HG03460 (cell line): Measurements from ENCODE around the gene TDRD12.

Source experiments
- ATAC-seq: cut with Tn5 transposase; IDR thresholded peaks from one replicate; pipeline ENCODE4 v1.9.1; 2021; ENCODE audit not compliant: unreplicated experiment

The TDRD12 gene

DNA sequence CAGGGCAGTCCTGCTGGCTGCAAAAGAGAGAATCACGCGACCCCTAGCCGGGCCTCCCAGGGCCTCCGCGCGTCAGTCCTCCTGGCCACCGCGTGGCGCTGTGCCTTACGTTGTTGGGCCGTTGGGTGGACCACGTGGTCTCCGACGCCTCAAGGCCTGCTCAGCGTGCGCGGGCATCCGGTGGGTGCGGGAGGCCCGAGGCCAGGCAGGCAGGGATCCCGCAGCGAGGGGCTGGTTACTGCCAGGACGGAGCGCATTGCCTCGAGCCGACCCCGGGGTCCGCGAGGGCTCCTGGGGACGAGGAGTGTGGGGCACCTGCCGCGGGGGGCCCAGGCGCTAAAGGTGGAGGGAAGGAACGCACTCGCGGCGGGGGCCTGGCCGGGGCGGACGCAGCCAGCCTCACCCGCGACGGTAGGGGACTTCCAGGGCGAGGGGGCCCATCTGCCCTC is at the start of gene TDRD12:
TDRD12 (plus strand) TSS at position 157 of the 449 bp plus-strand sequence. CDS start 306 bp downstream, outside the sequence.
- ATAC-seq, result no peak

DNA sequence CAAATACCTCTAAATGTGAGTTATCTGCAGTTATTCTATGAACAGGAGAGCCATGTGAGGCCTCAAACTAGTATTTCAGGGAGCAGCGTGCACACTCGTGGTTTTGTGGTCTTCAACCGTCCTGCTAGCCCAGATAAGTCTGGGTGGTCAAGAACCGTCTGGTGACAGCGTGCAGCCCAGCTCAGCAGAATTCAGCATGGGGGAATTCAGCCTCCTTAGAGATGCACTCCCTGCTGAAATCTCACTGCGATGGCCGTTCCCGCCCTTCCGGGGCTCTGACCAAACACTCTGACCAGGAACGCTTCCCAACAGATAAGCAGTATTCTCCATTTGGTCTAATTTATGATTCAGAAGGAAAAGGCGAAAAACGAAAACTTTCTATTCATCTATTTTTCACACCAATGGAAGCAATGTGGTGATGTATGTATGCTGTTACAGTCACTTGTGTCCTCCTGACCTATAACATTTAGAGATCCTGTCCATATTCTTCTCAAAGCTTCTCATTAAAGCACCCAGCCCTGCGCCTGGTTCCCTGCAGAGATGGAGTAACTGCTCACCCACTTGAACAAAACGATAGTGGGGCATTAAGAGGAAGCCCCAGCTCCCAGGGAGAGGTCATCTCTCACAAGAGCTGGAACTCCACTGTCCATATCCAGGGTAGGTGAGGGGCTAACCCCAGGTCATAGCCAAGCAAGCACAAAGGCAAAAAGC is 47.5 kb upstream of the TDRD12 start:
- ATAC-seq, result no peak

GRCh38 chr19:32672841-32673240 is 46.7 kb upstream of the TDRD12 start:
- no peak for ATAC-seq

GRCh38 chr19:32673573-32673972 is 46.0 kb upstream of the TDRD12 start:
- ATAC-seq, result no peak

DNA sequence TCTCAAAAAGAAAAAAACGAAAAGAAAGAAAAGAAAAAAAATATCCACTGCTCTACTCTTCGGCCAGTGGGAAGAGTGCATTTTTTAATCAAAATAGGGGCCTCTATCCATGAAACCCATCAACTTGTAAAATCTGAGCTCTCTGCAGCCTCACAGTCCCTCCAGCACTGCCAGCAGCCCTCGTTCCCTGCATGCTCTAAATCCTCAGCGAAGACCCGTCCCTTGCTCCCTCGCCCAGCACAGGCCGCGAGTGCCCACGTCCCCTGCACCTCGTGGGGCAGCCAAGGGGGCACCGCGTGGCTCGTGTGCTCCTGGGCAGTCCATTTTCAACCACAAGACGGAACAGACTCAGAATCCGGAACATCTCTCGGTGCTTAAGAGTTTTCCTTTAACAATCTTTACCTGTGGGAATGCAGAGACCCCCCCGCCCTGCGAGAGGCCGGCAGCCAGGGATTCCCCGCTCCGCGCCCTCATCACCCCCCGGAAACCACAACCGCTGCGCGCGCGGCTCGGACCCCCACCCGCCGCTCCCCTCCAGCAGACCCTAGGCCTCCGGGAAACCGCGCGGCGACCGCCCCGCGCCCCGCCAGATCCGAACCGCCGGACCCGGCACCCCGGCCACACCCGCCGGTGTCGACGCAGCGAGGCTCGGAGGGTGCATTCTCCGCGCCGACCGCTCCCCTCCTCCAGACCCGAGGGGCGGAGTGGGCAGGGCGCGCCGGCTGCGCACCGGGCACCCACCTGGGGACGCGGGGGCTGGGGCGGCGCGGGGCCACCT is 45.2 kb upstream of the TDRD12 start:
- no peak for ATAC-seq

GRCh38 chr19:32674931-32675719 is 44.4 kb upstream of the TDRD12 start, which contains the start of gene ANKRD27:
ANKRD27 (minus strand) TSS chr19:32675180; CDS start chr19:32659015, 16,165 bp downstream.
- peak; percentile 96 for ATAC-seq

GRCh38 chr19:32675720-32676185 is 43.8 kb upstream of the TDRD12 start, which contains the start of gene RGS9BP:
RGS9BP (plus strand) TSS chr19:32675848; CDS start chr19:32676264, 416 bp downstream.
- peak; percentile 27 for ATAC-seq

DNA sequence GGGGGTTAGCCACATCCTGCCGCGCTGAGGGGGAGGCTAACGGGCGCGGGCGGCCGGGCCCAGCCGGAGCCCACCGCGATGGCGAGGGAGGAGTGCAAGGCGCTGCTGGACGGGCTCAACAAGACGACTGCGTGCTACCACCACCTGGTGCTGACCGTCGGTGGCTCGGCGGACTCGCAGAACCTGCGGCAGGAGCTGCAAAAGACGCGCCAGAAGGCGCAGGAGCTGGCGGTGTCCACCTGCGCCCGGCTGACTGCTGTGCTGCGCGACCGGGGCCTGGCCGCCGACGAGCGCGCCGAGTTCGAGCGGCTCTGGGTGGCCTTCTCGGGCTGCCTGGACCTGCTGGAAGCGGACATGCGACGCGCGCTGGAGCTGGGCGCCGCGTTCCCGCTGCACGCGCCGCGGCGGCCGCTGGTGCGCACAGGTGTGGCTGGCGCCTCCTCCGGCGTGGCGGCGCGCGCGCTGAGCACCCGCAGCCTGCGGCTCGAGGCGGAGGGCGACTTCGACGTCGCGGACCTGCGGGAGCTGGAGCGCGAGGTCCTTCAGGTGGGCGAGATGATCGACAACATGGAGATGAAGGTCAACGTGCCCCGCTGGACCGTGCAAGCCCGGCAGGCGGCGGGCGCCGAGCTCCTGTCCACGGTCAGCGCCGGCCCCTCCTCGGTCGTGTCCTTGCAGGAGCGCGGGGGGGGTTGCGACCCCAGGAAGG is 43.2 kb upstream of the TDRD12 start:
- no peak for ATAC-seq

DNA sequence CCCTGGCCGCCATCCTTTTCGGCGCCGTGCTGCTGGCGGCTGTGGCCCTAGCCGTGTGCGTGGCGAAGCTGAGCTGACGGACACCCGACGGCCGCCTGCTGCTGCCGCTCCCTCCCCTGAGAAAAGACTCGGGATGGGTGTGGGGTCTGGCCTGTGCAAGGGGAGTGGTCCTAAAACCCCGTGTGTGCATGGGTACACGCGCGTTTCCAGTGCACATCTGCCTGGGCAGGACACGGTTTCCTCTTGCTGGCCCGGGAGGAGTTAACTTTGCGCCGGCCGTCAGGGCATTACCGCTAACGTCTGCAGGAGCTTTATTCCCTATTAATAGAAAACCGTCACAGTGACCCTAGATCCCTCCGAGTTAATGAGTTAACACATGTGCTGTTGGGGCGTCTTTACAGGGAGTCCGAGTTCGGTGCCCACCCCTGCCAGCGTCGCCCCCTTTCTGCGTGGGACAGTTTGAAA is 42.6 kb upstream of the TDRD12 start:
- no peak for ATAC-seq

- ATAC-seq, result no peak
Observed at GRCh38 chr19:32677657-32678056, 41.9 kb upstream of the TDRD12 start.

GRCh38 chr19:32680986-32681385 is 38.6 kb upstream of the TDRD12 start:
- no peak for ATAC-seq

DNA sequence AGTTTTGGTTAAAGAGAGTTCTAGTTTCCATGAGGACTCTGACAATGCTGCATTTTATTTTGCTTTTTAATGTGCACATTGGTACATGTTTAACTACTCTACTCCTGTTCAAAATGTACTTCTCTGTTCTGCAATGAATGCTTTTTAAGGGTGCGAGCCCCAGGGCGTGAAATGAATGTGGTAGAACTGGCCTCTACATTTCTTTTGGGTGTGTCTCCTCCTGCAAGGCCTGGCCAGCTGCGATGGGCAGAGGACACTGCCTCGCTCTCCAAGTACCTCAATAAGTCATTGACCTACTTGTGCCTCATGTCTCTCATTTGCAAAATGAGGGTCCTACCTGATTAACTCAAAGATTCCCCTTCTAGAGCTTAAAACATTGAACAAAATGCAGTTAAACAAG is 37.2 kb upstream of the TDRD12 start:
- ATAC-seq, result no peak

DNA sequence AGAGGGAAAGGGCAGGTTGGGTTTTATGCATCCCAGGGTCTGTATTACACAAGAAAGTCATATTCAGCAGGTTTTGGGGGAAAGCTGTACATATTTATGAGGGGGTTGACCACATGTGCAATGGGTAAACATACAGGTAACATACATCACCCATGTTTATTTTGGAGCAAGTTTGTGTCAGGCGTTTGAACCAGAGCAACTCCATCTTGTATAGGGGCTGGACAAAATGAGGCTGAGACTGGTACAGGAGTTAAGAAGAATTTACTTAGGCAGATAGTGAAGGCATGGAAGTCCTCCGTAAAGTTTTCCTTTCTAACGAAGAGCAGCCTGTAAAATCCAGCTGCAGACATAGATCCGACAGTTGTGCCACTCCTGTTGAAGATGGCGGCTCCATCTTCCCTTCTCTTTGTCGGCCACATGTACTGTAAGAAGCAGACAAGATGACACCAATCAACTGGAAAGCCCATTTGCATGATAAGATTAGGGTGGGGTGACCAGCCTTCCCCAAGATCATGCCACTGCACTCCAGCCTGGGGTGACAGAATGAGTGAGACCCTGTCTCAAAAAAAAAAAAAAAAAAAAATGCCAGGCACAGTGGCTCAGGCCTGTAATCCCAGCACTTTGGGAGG is 32.6 kb upstream of the TDRD12 start:
- no peak for ATAC-seq

DNA sequence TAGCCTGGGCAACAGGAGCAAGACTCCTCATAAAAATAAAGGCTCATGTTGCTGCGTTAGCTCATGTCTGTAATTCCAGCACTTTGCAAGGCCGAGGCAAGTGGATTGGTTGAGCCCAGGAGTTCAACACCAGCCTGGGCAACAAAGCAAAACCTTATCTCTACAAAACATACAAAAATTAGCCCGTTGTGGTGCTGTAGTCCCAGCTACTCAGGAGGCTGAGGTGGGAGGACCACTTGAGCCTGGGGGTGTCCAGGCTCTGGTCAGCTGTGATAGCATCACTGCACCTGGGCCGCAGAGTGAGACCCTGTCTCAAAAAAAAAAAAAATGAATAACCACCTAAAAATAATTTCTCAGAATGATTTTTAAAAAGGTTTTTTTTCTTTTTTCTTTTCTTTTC is 31.9 kb upstream of the TDRD12 start:
- ATAC-seq, result no peak

DNA sequence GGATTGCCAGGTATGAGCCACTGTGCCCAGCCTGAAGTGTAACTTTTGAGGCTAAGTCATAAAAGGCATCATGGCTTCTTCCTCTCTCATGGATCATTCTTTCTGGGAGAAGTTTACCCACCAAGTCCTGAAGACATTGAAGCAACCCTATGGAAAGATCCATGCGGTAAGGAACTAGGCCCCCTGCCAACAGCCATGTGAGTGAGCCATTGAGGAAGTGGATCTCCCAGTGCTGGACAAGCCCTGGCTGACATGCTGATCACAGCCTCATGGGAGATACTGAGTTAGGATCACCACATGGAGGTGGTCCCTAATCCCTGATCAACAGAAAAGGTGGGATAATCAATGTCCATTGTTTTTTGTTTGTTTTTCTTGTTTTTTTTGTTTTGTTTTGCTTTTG is 31.3 kb upstream of the TDRD12 start:
- no peak for ATAC-seq

DNA sequence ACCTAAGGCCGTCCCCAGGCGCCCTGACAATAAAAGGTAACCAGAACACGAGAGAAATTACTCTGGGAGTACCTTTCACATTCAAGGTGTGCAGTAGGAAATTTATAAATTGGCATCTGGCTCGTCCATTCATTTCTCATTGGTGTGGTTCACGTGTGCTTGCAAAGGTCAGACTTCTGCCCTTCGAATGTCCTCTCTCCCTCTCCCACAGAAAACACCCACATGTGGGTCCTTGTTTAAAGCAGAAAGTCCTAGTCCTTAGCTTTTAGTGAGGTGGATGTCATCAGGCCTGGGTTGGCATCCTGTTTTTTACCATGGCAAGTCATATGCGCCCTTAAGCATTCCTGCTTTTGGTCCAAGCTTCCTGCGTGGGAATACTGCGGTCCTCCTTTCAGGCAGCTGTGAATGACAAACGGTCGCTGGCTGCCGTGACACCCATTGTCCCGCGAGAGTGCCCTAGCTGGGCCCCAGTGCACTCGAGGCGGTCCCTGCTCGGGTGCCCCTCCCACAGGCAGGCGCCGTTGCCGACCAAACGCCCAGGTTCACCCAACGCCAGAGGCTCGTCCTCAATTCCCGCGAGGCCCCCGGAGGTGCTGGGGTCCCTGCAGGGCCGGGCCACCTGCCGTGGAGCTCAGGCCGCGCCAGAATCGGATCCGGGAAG is 28.1 kb upstream of the TDRD12 start, which contains the start of gene NUDT19:
NUDT19 (plus strand) TSS at position 531 of the 661 bp plus-strand sequence. CDS start 140 bp downstream, outside the sequence.
- peak; percentile 80 for ATAC-seq

- ATAC-seq, result peak; percentile 56
Observed at GRCh38 chr19:32691952-32692726, 27.4 kb upstream of the TDRD12 start.

GRCh38 chr19:32692727-32693061 is 26.9 kb upstream of the TDRD12 start:
- ATAC-seq, result no peak
